ENCODE measurements around the gene RAPGEF3.
A peak's percentile ranks its signal among the peaks of the same experiment; 100 is the strongest.

RAPGEF3 gene

GRCh38 chr12:47777151-47777550 is 18.5 kb upstream of the RAPGEF3 start:
- DNase-seq (ENCODE audit: low read depth, low spot score), result no peak

GRCh38 chr12:47776471-47777143 is 17.9 kb upstream of the RAPGEF3 start:
- no peak for DNase-seq (ENCODE audit: low read depth, low spot score)

- no peak for DNase-seq (ENCODE audit: low read depth, low spot score)
Measured at GRCh38 chr12:47775100-47775911, 16.6 kb upstream of the RAPGEF3 start.

GRCh38 chr12:47774663-47775062 is 16.0 kb upstream of the RAPGEF3 start:
- no peak for DNase-seq (ENCODE audit: low read depth, low spot score)

- DNase-seq (ENCODE audit: low read depth, low spot score), result no peak
Measured at GRCh38 chr12:47773858-47774580, 15.3 kb upstream of the RAPGEF3 start.

GRCh38 chr12:47773062-47773857 is 14.6 kb upstream of the RAPGEF3 start, which contains the start of gene SLC48A1:
SLC48A1 (plus strand) TSS chr12:47773238; CDS start chr12:47773305, 67 bp downstream.
- peak; percentile 35 for DNase-seq (ENCODE audit: low read depth, low spot score)

- DNase-seq (ENCODE audit: low read depth, low spot score), result no peak
Measured at GRCh38 chr12:47772738-47773061, 14.0 kb upstream of the RAPGEF3 start.

- no peak for DNase-seq (ENCODE audit: low read depth, low spot score)
Measured at GRCh38 chr12:47772094-47772660, 13.5 kb upstream of the RAPGEF3 start.

GRCh38 chr12:47771304-47771703 is 12.6 kb upstream of the RAPGEF3 start:
- no peak for DNase-seq (ENCODE audit: low read depth, low spot score)

GRCh38 chr12:47770086-47770726 is 11.5 kb upstream of the RAPGEF3 start:
- DNase-seq (ENCODE audit: low read depth, low spot score), result no peak

GRCh38 chr12:47769234-47770085 is 10.8 kb upstream of the RAPGEF3 start:
- DNase-seq (ENCODE audit: low read depth, low spot score), result no peak

GRCh38 chr12:47768323-47768811 is 9.7 kb upstream of the RAPGEF3 start:
- DNase-seq (ENCODE audit: low read depth, low spot score), result no peak

- DNase-seq (ENCODE audit: low read depth, low spot score), result peak; percentile 32
Measured at GRCh38 chr12:47767216-47767724, 8.6 kb upstream of the RAPGEF3 start.

GRCh38 chr12:47766502-47767215 is 8.0 kb upstream of the RAPGEF3 start:
- no peak for DNase-seq (ENCODE audit: low read depth, low spot score)

GRCh38 chr12:47763481-47764346 is 5.0 kb upstream of the RAPGEF3 start:
- no peak for DNase-seq (ENCODE audit: low read depth, low spot score)

- DNase-seq (ENCODE audit: low read depth, low spot score), result no peak
Measured at GRCh38 chr12:47762850-47763465, 4.3 kb upstream of the RAPGEF3 start.

- no peak for DNase-seq (ENCODE audit: low read depth, low spot score)
Measured at GRCh38 chr12:47758584-47758833, 171 bp downstream of the RAPGEF3 start.
